Adrenal gland (tissue), 5 donors: Measurements from ENCODE around the gene PLIN3.

Experiments
- CTCF ChIP-seq, 6 experiments: fragments of 450-650 bp in 4 of 6; fragments of 200-600 bp in 2 of 6; sonication (generic) in 1 of 6; IDR thresholded peaks; 1 replicate in 5 of 6; 2 replicates in 1 of 6; pipeline versions ENCODE4 v1.5.1 to v1.8.0; 2016 to 2021; ENCODE audit warnings: antibody characterized with exemption in 6 of 6, mild to moderate bottlenecking in 2 of 6, moderate library complexity in 1 of 6
- POLR2A ChIP-seq, 2 donors: fragments of 450-650 bp; IDR thresholded peaks; one replicate each; pipeline ENCODE4 v1.6.1; 2017; ENCODE audit warnings: antibody characterized with exemption in 2 of 2, mild to moderate bottlenecking in 2 of 2, moderate library complexity in 1 of 2
- donor health status: DM: no; HTN: no; CAD: no.

- TF ChIP-seq CTCF (IDR thresholded peaks at IDR 0.05): no peak
- no peak for TF ChIP-seq POLR2A (IDR thresholded peaks at IDR 0.05)
Measured at GRCh38 chr19:4807188-4807587, 60.3 kb downstream of the PLIN3 start.
